ENCODE measurements around the gene ACSM3.

Gene ACSM3

DNA sequence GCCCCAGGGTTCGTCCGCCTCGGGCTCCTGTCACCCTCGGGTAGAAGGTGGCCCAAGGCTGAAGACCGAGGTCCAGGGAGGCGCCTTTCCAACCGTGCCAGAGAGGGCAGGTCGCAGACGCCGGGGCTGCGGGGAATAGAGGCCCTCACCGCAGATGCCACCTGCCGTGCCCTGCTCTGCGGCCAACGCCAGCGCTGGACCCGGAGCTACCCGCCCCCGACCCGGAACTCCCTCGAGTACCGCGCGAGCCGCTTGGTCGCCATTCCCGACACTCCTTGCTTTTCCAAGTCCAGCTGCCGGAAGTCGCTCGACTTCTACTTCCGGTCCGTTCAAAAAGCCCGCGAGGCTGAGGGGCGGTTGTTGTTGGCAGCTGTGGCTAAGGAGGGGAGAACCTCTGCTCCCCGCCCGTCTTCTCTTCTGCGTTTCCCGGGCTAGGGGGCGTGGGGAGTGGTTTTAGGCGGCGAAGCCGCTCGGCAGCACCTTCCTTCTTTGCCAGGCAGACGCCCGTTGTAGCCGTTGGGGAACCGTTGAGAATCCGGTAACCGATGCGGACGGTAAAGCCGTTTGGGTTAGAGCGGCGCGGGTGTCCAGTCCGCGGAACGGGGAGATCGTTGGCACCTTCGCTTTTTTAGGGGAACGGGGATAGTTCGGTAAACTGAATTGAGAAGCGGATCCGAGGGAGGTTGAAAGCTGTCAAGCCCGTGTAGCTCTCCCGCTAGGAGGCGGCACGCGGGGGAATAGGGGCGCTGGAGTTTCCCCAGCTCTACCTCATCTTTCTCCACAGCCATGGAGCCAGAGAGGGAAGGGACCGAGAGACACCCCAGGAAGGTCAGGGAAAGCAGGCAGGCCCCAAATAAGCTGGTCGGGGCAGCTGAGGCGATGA is 42.6 kb downstream of the ACSM3 start, which contains the start of the genes ERI2 and REXO5:
Gene ERI2, minus strand, starts transcription at position 305 of the 883 bp plus-strand sequence. Its CDS starts 42 bp downstream, at position 263.
Gene REXO5, plus strand, starts transcription at position 360 of the 883 bp plus-strand sequence. Its CDS starts 427 bp downstream, at position 787.
- peak; percentile 81 for DNase-seq

DNA sequence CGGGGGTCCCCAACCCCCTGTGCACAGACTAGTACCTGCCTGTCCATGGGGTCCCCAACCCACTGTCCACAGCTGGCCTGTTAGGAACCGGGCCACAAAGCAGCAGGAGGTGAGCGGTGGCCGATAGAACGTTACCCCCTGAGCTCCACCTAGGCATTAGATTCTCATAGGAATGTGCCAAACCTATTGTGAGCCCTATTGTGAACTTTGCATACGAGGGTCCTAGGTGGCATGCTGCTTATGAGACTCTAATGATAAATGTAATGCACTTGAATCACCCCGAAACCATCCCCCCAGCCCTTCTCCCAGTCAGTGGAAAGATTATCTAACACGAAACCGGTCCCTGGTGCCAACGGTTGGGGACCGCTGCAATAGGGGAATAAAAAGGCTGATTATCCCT is 44.0 kb downstream of the ACSM3 start:
- no peak for DNase-seq

DNA sequence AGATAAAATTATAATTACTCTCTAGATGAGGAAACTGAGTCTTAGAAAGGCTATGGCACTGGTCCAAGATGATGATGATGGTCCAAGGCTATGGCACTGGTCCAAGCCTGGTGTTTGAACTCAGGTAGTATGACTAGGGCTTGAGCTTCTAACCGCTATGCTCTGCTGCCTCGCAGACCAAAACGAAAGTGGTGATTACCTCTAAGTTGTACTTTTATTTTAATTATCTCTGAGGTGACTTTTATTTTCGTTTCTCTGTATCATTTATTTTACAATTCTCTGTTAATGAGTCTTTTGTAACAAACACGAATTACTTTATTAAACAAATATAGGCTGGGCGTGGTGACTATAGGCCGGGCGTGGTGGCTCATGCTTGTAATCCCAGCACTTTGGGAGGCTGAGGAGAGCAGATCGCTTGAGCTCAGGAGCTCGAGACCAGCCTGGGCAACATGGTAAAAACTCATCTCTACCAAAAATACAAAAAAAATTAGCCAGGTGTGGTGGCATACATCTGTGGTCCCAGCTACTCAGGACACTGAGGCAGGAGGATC is 48.1 kb downstream of the ACSM3 start:
- DNase-seq = no peak

DNA sequence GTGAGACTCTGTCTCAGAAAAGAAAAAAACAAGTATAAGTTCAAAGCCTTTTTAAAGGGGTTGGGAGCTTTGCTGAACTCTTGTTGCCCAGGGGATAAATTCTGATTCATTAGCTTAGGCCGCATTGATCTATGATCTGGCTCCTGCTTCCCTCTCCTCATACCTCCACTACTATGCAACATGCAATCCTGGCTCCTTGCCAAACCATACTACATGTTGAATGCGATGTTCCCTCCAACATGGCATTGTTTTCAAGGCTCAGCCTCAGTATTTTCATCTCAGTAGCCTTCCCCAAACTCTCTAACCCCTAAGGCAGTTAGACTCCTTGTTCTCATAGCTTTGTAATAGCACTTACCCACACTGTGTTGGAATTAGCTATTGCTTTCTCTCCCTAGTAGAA is 48.7 kb downstream of the ACSM3 start:
- DNase-seq = no peak

DNA sequence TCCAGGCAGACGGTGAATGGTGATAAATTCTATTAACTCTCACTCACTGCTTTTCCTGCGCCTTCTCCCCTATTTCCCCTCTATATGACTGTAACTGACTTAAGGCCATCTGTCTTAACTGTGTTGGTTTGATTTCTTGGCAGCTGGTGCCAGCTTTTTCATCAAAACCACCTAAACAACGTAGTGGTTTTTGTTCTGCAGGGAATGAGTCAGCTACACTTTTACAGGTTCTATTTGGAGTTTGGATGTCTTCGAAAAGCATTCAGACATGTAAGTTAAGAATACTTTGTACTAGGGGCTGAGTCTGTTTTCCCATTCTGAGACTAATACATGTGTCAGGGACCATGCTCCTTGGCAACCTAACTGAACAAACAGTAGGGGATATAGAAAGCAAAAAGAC is 51.0 kb downstream of the ACSM3 start:
- DNase-seq = no peak

GRCh38 chr16:20818929-20819585 is 55.2 kb downstream of the ACSM3 start:
- no peak for DNase-seq

GRCh38 chr16:20821682-20822081 is 57.9 kb downstream of the ACSM3 start:
- no peak for DNase-seq

DNA sequence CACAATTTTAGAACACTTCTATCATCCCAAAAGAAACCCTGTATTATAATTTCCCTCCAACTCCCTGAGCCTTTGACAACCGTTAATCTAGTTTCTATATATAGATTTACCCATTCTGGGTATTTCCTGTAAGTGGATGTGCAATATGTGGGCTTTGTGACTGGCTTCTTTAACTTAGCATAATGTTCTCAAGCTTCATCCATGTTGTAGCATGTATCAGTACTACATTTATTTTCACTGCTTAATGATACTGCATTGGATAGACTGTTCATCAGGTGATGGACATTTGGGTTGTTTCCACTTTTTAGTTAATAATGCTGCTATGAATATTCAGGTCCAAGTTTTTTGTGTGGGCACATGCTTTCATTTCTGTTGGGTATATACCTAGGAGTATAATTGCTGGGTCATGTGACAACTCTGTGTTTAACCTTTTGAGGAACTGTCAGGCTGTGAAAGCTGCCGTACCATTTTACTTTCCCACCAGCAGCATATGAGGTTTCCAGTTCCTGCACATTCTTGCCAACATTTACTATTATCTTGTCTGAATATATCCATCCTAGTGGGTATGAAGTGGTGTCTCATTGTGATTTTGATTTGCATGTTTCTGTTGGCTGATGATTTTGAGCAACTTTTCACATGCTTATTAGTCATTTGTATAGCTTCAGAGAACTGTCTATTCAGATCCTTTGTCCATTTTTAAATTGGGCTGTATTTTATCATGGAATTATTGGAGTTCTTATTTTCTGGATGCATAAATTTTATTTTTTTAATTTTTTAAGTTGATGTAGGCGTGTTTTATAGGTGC is 58.9 kb downstream of the ACSM3 start:
- no peak for DNase-seq

DNA sequence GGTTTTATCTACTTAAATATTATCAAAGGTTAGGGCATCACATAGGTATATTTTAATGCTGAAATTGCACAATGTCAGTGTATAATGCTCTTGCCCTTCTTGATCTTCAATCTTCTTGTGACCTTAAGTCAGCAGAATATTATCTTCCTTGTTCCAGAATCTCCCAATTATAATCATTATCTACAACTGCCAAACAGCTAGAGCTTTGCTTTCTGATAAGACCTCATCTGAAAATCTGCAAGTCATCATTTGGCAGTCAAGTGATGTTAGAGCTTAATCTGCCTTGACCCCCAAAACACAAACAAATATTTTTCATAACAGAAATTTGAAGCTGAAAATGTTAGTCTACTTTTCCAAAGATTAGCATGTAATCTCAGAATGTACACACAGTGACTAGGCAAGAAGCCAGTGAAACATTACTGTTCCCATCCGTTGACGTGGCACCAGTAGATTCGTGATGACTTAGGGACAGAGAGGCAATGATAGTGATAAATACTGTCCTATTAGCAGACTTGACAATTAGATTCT is 62.3 kb downstream of the ACSM3 start:
- no peak for DNase-seq

DNA sequence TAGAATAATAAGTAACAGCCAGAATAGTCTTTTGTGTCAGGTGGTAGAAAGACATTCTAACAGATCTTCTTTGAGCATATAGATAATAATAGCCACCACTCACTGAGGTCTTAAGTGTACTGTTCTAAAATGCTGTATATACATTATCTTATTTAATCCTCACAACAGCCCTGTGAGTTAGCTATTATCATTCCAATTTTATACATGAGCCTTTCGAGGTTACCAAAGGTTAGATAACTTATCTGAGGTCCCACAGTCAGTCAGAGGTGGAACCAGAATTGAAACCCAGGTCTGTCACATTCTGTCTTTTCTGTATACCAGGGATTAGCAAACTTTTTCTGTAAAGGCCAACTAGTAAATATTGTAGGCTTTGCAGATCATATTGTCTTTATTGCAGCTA is 65.7 kb downstream of the ACSM3 start:
- no peak for DNase-seq

- no peak for DNase-seq
Measured at GRCh38 chr16:20830372-20830771, 66.6 kb downstream of the ACSM3 start.

GRCh38 chr16:20833086-20833485 is 69.3 kb downstream of the ACSM3 start:
- no peak for DNase-seq

DNA sequence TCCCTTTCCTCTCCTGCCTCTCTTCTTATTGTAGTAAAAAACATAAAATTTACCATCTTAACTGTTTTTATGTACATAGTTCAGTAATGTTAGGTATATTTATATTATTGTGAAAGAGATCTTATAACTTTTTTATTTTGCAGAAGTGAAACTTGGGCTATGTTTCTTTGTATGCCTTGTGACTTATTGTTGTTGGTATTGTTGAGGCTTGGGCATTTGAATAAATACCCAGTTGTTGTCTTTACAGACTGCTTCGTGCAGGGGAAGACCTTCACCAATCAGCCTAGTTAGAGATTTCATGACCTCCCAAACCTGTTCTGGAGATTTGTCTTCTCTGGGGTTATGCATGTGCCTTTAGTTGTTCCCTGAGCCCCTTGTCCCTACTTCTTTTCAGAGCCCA is 74.4 kb downstream of the ACSM3 start:
- DNase-seq = no peak

GRCh38 chr16:20839504-20839903 is 75.7 kb downstream of the ACSM3 start:
- DNase-seq = no peak

DNA sequence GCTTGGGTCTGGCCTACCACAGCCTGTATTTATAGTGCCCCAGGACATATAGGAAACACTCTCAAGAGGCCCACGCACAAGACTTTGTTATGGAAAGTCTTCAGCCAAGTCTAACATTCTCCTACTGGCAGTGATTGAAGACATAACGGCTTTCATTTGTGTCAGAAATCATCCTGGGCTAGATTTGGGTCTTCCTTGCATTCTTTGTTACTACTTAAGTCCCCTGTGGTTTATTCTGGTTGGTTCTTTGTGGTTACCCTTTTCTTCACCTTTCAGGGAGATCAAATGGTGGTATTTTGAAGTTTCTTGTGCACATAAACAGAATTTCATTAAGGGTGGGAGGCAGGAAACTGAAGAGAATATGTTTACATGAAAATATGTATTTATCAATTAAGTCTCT is 80.2 kb downstream of the ACSM3 start:
- DNase-seq = peak; percentile 6

GRCh38 chr16:20844588-20844987 is 80.8 kb downstream of the ACSM3 start:
- DNase-seq = peak; percentile 10

DNA sequence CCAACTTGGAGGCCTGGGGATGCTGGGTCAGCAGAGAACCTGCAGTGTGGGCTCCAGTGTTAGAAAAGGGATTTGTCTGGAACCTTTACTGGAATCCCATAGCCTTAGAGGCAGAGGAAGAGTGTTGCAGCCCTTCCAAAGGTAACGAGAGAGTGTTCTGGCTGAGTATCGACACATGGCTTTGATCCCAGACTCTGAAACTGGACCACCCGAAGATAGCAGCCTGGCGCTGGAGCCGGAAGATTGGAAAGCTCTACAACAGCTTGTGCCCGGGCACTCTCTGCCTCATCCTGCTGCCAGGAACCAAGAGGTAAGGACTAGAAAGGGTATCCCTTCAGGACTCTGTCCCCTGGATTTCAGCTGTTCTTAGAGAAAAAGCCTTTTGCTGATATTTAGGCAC is 82.2 kb downstream of the ACSM3 start:
- no peak for DNase-seq

GRCh38 chr16:20846551-20846950 is 82.7 kb downstream of the ACSM3 start:
- DNase-seq = no peak

Data from CD4-positive, alpha-beta T cell treated with Interleukin-21 for 1 hour (primary cell).